MCF 10A (cell line): Measurements from ENCODE around the gene GNB2. TPM values are rescaled to one million over a fixed set of nuclear protein-coding genes. Genes with fewer than 3 reads are reported as not detected.
"Not testable (repeated sequence)": the region's sequence is repeated elsewhere in the genome, so short reads cannot be mapped to it uniquely, and the experiment has no call there.

Experiments used
- BruUV-seq: library from RNA; stranded (reverse); fragments of 400-500 nt; replicated peaks from 2 replicates; lab custom pipeline; 2021; lab: Mats Ljungman, UMichigan
- CTCF ChIA-PET: fragments of 300-600 bp; sonication (Branson Sonifier 250); formaldehyde crosslinking; extraction: SDS; loops from one replicate; lab custom pipeline; 2021; ENCODE audit warnings: antibody characterized with exemption, inconsistent platforms; lab: Yijun Ruan, JAX
- POLR2A ChIA-PET: fragments of 300-600, 350-650 bp; sonication (Branson Sonifier 250); formaldehyde crosslinking; extraction: SDS; loops from one replicate; lab custom pipeline; 2020; ENCODE audit warnings: antibody characterized with exemption, inconsistent platforms; lab: Yijun Ruan, JAX
- DNase-seq: peaks from one replicate; pipeline ENCODE4 v3.0.0-alpha.2; 2018; ENCODE audit not compliant: unreplicated experiment
- H3K27ac Mint-ChIP-seq: one replicate; pipeline ENCODE4 v1.8.0; 2022; ENCODE audit warnings: mild to moderate bottlenecking, low read depth, mixed read lengths; ENCODE audit not compliant: unreplicated experiment
- H3K27me3 Mint-ChIP-seq: one replicate; pipeline ENCODE4 v1.8.0; 2022; ENCODE audit warnings: mixed read lengths; ENCODE audit not compliant: insufficient read depth, unreplicated experiment
- H3K36me3 Mint-ChIP-seq: one replicate; pipeline ENCODE4 v1.8.0; 2022; ENCODE audit warnings: mild to moderate bottlenecking, moderate library complexity, mixed read lengths; ENCODE audit not compliant: insufficient read depth, unreplicated experiment
- H3K4me1 Mint-ChIP-seq: one replicate; pipeline ENCODE4 v1.8.0; 2022; ENCODE audit warnings: mixed read lengths; ENCODE audit not compliant: insufficient read depth, unreplicated experiment
- H3K4me3 Mint-ChIP-seq: one replicate; pipeline ENCODE4 v1.8.0; 2022; ENCODE audit warnings: mild to moderate bottlenecking, moderate library complexity, mixed read lengths; ENCODE audit not compliant: unreplicated experiment
- H3K9me3 Mint-ChIP-seq: one replicate; pipeline ENCODE4 v1.8.0; 2022; ENCODE audit warnings: mixed read lengths; ENCODE audit not compliant: unreplicated experiment
- intact Hi-C: fragments of 100-400 bp; cut with micrococcal nuclease; formaldehyde crosslinking; loops from 2 replicates; pipeline ENCODE4 v1.14.1; 2022
- total RNA-seq: library from RNA; stranded (reverse); gene quantifications from 2 replicates; pipeline ENCODE4 v1.2.3, GENCODE V29; 2022
- TF ChIP-seq, protein P1 (sequence below): fragments of 200-600 bp; IDR thresholded peaks from one replicate; pipeline ENCODE4 v1.8.0; 2022; ENCODE audit warnings: antibody characterized with exemption, mild to moderate bottlenecking; ENCODE audit not compliant: unreplicated experiment

Gene GNB2
- total RNA-seq, 1 experiment from 2014 or later, result 201 TPM

DNA sequence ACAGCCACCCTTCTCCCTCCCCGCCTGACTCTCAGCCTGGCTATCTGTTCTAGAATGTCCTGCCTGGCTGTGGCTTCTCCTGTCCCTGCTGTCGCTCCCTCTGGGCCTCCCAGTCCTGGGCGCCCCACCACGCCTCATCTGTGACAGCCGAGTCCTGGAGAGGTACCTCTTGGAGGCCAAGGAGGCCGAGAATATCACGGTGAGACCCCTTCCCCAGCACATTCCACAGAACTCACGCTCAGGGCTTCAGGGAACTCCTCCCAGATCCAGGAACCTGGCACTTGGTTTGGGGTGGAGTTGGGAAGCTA, 47.9 kb downstream of the GNB2 start:
- CTCF ChIA-PET, result interaction anchor here (0.5 to 3.5 kb wide), 4 partner anchors 17 to 1016 kb away, joined by 3 to 31 read pairs (median 8); partner anchors contain the start of gene SLC12A9

DNA sequence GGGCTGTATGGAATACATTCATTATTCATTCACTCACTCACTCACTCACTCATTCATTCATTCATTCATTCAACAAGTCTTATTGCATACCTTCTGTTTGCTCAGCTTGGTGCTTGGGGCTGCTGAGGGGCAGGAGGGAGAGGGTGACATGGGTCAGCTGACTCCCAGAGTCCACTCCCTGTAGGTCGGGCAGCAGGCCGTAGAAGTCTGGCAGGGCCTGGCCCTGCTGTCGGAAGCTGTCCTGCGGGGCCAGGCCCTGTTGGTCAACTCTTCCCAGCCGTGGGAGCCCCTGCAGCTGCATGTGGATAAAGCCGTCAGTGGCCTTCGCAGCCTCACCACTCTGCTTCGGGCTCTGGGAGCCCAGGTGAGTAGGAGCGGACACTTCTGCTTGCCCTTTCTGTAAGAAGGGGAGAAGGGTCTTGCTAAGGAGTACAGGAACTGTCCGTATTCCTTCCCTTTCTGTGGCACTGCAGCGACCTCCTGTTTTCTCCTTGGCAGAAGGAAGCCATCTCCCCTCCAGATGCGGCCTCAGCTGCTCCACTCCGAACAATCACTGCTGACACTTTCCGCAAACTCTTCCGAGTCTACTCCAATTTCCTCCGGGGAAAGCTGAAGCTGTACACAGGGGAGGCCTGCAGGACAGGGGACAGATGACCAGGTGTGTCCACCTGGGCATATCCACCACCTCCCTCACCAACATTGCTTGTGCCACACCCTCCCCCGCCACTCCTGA, 49.1 kb downstream of the GNB2 start:
- TF ChIP-seq, protein P1, sequence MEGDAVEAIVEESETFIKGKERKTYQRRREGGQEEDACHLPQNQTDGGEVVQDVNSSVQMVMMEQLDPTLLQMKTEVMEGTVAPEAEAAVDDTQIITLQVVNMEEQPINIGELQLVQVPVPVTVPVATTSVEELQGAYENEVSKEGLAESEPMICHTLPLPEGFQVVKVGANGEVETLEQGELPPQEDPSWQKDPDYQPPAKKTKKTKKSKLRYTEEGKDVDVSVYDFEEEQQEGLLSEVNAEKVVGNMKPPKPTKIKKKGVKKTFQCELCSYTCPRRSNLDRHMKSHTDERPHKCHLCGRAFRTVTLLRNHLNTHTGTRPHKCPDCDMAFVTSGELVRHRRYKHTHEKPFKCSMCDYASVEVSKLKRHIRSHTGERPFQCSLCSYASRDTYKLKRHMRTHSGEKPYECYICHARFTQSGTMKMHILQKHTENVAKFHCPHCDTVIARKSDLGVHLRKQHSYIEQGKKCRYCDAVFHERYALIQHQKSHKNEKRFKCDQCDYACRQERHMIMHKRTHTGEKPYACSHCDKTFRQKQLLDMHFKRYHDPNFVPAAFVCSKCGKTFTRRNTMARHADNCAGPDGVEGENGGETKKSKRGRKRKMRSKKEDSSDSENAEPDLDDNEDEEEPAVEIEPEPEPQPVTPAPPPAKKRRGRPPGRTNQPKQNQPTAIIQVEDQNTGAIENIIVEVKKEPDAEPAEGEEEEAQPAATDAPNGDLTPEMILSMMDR, result no peak
- Mint-ChIP-seq H3K4me1 (peaks cover 12% of the 10 kb centered on the region), H3K4me3 (no peak overlapping the region), H3K27me3 (peaks cover 43% of the 10 kb centered on the region), H3K36me3 (no peaks in the 10 kb centered on the region), H3K27ac (no peak overlapping the region), H3K9me3 (no peaks in the 10 kb centered on the region)
- DNase-seq, result no peak
- CTCF ChIA-PET, result interaction anchor here (0.6 to 2.4 kb wide), 6 partner anchors 16 to 152 kb away, joined by 3 to 12 read pairs (median 3); partner anchors contain the start of gene SRRT
- POLR2A ChIA-PET, result interaction anchor here (1.4 kb wide), 1 partner anchor 80 kb away, joined by 3 read pairs; no protein-coding TSS in a partner anchor
- BruUV-seq, result no TSS peak
- intact Hi-C loops, result loop anchor here (10.0 kb wide), 1 partner anchor 332 kb away; no protein-coding TSS in a partner anchor

More for the DNA sequence above, 47.9 kb downstream of the GNB2 start:
- Mint-ChIP-seq H3K36me3 (no peaks in the 10 kb centered on the region), H3K4me1 (peaks cover 12% of the 10 kb centered on the region), H3K27me3 (peaks cover 48% of the 10 kb centered on the region), H3K9me3 (no peaks in the 10 kb centered on the region), H3K27ac (no peak overlapping the region), H3K4me3 (no peak overlapping the region)
- POLR2A ChIA-PET, result no interaction called here
- intact Hi-C loops, result loop anchor here (10.0 kb wide), 1 partner anchor 333 kb away; no protein-coding TSS in a partner anchor
- DNase-seq, result no peak
- TF ChIP-seq, protein P1, result no peak
- no TSS peak for BruUV-seq

DNA sequence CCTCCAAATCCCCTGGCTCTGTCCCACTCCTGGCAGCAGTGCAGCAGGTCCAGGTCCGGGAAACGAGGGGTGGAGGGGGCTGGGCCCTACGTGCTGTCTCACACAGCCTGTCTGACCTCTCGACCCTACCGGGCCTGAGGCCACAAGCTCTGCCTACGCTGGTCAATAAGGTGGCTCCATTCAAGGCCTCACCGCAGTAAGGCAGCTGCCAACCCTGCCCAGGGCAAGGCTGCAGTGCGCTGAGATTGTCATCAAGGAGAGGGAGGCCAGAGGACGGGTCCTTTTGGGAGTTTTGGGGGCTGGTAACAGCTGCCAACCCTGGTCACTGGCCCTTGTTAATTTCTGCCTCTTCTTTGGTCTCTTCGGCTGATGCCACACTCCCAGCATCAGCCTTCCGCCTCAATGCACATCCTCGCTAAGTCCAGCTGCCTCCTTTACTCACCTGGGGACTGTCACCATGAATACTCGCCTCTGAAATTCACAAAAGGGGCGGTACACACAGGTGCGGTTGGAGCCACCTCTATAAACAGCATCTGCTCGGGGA, 50.3 kb downstream of the GNB2 start:
- ChIA-PET POLR2A (interaction anchor here (2.9 kb wide), 1 partner anchor 19 kb away, joined by 14 read pairs; the partner anchor contains the start of gene POP7), CTCF (interaction anchor here (0.6 to 3.1 kb wide), 5 partner anchors 17 to 155 kb away, joined by 3 to 19 read pairs (median 4); partner anchors contain the start of gene SLC12A9)
- BruUV-seq, result no TSS peak
- no peak for DNase-seq
- Mint-ChIP-seq H3K4me3 (no peak overlapping the region), H3K9me3 (no peaks in the 10 kb centered on the region), H3K27ac (no peak overlapping the region), H3K36me3 (no peaks in the 10 kb centered on the region), H3K4me1 (peaks cover 12% of the 10 kb centered on the region), H3K27me3 (peaks cover 31% of the 10 kb centered on the region)
- intact Hi-C loops, result loop anchor here (10.0 kb wide), 1 partner anchor 331 kb away; no protein-coding TSS in a partner anchor
- TF ChIP-seq, protein P1, result no peak

DNA sequence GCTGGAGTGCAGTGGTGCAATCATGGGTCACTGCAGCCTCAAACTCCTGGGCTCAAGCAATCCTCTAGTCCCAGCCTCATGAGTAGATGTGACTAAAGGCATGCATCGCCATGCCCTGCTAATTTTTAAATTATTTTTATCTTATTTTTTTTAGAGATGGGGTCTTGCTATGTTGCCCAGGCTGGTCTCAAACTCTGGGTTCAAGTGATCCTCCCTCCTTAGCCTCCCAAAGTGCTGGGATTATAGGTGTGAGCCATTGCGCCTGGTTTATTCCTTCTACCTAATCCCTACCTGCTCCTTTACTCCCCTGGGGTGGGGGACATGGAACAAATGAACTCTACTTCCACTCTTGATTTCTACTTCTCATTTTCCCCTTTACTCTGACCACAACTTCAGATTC, 50.8 kb downstream of the GNB2 start:
- H3K27ac Mint-ChIP-seq, H3K36me3 Mint-ChIP-seq, DNase-seq, H3K4me3 Mint-ChIP-seq, H3K9me3 Mint-ChIP-seq, BruUV-seq: not testable (repeated sequence)
- ChIA-PET POLR2A (interaction anchor here (2.9 kb wide), 2 partner anchors 19 to 77 kb away, joined by 14 to 15 read pairs; partner anchors contain the start of gene POP7), CTCF (interaction anchor here (0.7 to 3.1 kb wide), 5 partner anchors 20 to 170 kb away, joined by 3 to 23 read pairs (median 11); partner anchors contain the start of genes POP7 and SLC12A9)
- Mint-ChIP-seq H3K27me3 (peaks cover 25% of the 10 kb centered on the region), H3K4me1 (peaks cover 12% of the 10 kb centered on the region)
- intact Hi-C loops, result loop anchor here (10.0 kb wide), 1 partner anchor 330 kb away; no protein-coding TSS in a partner anchor
